Omental fat pad (tissue), 4 donors: ENCODE results near the gene STAT1. TPM values are rescaled to one million over a fixed set of nuclear protein-coding genes. Genes with fewer than 3 reads are reported as not detected.

Experiments used
- ATAC-seq: fragments of 150-250 bp; one replicate; pipeline ENCODE4 v1.9.1; 2016; ENCODE audit warnings: mild to moderate bottlenecking, moderate library complexity; ENCODE audit not compliant: low FRiP score
- DNase-seq: peaks from one replicate; pipeline ENCODE4 v3.0.0-alpha.2; 2019; ENCODE audit warnings: low spot score
- CTCF ChIP-seq, 3 donors: fragments of 450-650 bp; IDR thresholded peaks; one replicate each; pipeline ENCODE4 v1.5.1; 2016 to 2017; ENCODE audit warnings: antibody characterized with exemption in 3 of 3, mild to moderate bottlenecking in 3 of 3, moderate library complexity in 2 of 3
- total RNA-seq, 4 donors: library from RNA; depleted of rRNA; stranded (reverse); fragments of >200 nt; gene quantifications; one replicate each; pipeline ENCODE4 v1.1.0, GENCODE V29; 2016

STAT1 gene
- total RNA-seq, 4 donors from 2014 or later: 63.5 to 161 (median 95.1) TPM

GRCh38 chr2:191015239-191015638 lies 1.3 kb upstream of the STAT1 start:
- no peak for TF ChIP-seq CTCF (IDR thresholded peaks at IDR 0.05)
- DNase-seq: no peak
- no peak for ATAC-seq

GRCh38 chr2:191014653-191015020 lies 666 bp upstream of the STAT1 start:
- no peak for TF ChIP-seq CTCF (IDR thresholded peaks at IDR 0.05)
- ATAC-seq (no peak), DNase-seq (no peak)

- no peak for TF ChIP-seq CTCF (IDR thresholded peaks at IDR 0.05)
- DNase-seq (no peak), ATAC-seq (no peak)
Measured at GRCh38 chr2:191013682-191013931, 364 bp downstream of the STAT1 start.

GRCh38 chr2:191012845-191013681 lies 908 bp downstream of the STAT1 start:
- DNase-seq (no peak), ATAC-seq (peak; percentile 20)
- no peak for TF ChIP-seq CTCF (IDR thresholded peaks at IDR 0.05)

GRCh38 chr2:191012346-191012745 lies 1.6 kb downstream of the STAT1 start:
- ATAC-seq (no peak), DNase-seq (no peak)
- TF ChIP-seq CTCF (IDR thresholded peaks at IDR 0.05): no peak

GRCh38 chr2:191010887-191011885 lies 2.8 kb downstream of the STAT1 start:
- TF ChIP-seq CTCF (IDR thresholded peaks at IDR 0.05): no peak
- ATAC-seq (no peak), DNase-seq (no peak)
